CD14-positive monocyte (primary cell): Measurements from ENCODE around the gene RFLNA. TPM values are rescaled to one million over a fixed set of nuclear protein-coding genes. Genes with fewer than 3 reads are reported as not detected.

ENCODE experiments used
- DNase-seq, 3 donors: peaks; one replicate each; pipeline ENCODE4 v3.0.0-alpha.2; 2011 to 2022
- H2AFZ ChIP-seq: 2 replicates; pipeline ENCODE4 v1.6.0; 2012; ENCODE audit warnings: mild to moderate bottlenecking, low read depth, low read length, inconsistent platforms; ENCODE audit not compliant: insufficient read depth, poor library complexity, severe bottlenecking
- H3K27ac ChIP-seq, 2 donors: 1 replicate in 1 of 2; 2 replicates in 1 of 2; pipeline ENCODE4 v1.5.1; 2012 to 2013; ENCODE audit warnings: low read length in 2 of 2, control low read depth in 1 of 2, inconsistent platforms in 1 of 2, low read depth in 1 of 2, mild to moderate bottlenecking in 1 of 2
- H3K27me3 ChIP-seq, 2 donors: one replicate each; pipeline versions ENCODE4 v1.6.0 to v1.6.1; 2011 to 2013; ENCODE audit warnings: low read length in 2 of 2; ENCODE audit not compliant: control insufficient read depth in 2 of 2, insufficient read depth in 2 of 2
- H3K36me3 ChIP-seq, 2 donors: replicated peaks in 1 of 2; 1 replicate in 1 of 2; 2 replicates in 1 of 2; pipeline versions ENCODE4 v1.5.1 to v1.6.1; 2012 to 2013; ENCODE audit warnings: low read length in 2 of 2, control low read depth in 1 of 2, inconsistent platforms in 1 of 2, mild to moderate bottlenecking in 1 of 2; ENCODE audit not compliant: insufficient read depth in 2 of 2, control insufficient read depth in 1 of 2
- H3K4me1 ChIP-seq, 2 donors: 1 replicate in 1 of 2; 2 replicates in 1 of 2; pipeline versions ENCODE4 v1.5.1 to v1.6.1; 2012 to 2013; ENCODE audit warnings: low read length in 2 of 2, control low read depth in 1 of 2, inconsistent platforms in 1 of 2, mild to moderate bottlenecking in 1 of 2, moderate library complexity in 1 of 2; ENCODE audit not compliant: insufficient read depth in 2 of 2, control insufficient read depth in 1 of 2
- H3K4me2 ChIP-seq: replicated peaks from 2 replicates; pipeline ENCODE3; 2012; ENCODE audit warnings: low read length, moderate library complexity, mild to moderate bottlenecking; ENCODE audit not compliant: poor library complexity, severe bottlenecking; ENCODE audit errors: extremely low read depth
- H3K4me3 ChIP-seq, 3 experiments: fragments of 200-600 bp in 1 of 3; sonication (generic) in 1 of 3; replicated peaks in 1 of 3; 1 replicate in 2 of 3; 2 replicates in 1 of 3; pipeline ENCODE4 v1.5.1; 2011 to 2013; ENCODE audit warnings: low read length in 3 of 3, mild to moderate bottlenecking in 3 of 3, control low read depth in 2 of 3, low read depth in 2 of 3, inconsistent platforms in 1 of 3, moderate library complexity in 1 of 3
- H3K79me2 ChIP-seq: 2 replicates; pipeline ENCODE4 v1.6.0; 2012; ENCODE audit warnings: mild to moderate bottlenecking, control low read depth, inconsistent platforms, low read length, moderate library complexity; ENCODE audit not compliant: insufficient read depth
- H3K9ac ChIP-seq: 2 replicates; pipeline ENCODE4 v1.6.0; 2017; ENCODE audit warnings: low read length, mild to moderate bottlenecking; ENCODE audit not compliant: insufficient read depth, poor library complexity, severe bottlenecking
- H3K9me3 ChIP-seq, 2 donors: replicated peaks in 1 of 2; 1 replicate in 1 of 2; 2 replicates in 1 of 2; pipeline versions ENCODE4 v1.5.1 to v1.6.1; 2012 to 2013; ENCODE audit warnings: low read length in 2 of 2, control low read depth in 1 of 2; ENCODE audit not compliant: control insufficient read depth in 1 of 2, insufficient read depth in 1 of 2
- H4K20me1 ChIP-seq: 2 replicates; pipeline ENCODE4 v1.6.0; 2012; ENCODE audit warnings: mild to moderate bottlenecking, low read length, control low read depth, moderate library complexity; ENCODE audit not compliant: insufficient read depth
- H3K27ac Mint-ChIP-seq, 7 donors: one replicate each; pipeline ENCODE4 v1.8.0; 2020; ENCODE audit warnings: mild to moderate bottlenecking in 7 of 7, mixed read lengths in 7 of 7, moderate library complexity in 6 of 7, inconsistent platforms in 2 of 7
- H3K27me3 Mint-ChIP-seq, 3 donors: one replicate each; pipeline ENCODE4 v1.8.0; 2021 to 2022; ENCODE audit warnings: low read depth in 3 of 3, mild to moderate bottlenecking in 3 of 3, mixed read lengths in 3 of 3, moderate library complexity in 3 of 3, inconsistent platforms in 1 of 3
- H3K36me3 Mint-ChIP-seq, 2 donors: one replicate each; pipeline ENCODE4 v1.8.0; 2020; ENCODE audit warnings: mixed read lengths in 2 of 2, inconsistent platforms in 1 of 2, mild to moderate bottlenecking in 1 of 2
- H3K4me1 Mint-ChIP-seq: one replicate; pipeline ENCODE4 v1.8.0; 2020; ENCODE audit warnings: mild to moderate bottlenecking, mixed read lengths
- H3K4me3 Mint-ChIP-seq, 2 donors: one replicate each; pipeline ENCODE4 v1.8.0; 2020; ENCODE audit warnings: mild to moderate bottlenecking in 2 of 2, mixed read lengths in 2 of 2, moderate library complexity in 1 of 2
- H3K9me3 Mint-ChIP-seq, 7 donors: one replicate each; pipeline ENCODE4 v1.8.0; 2020 to 2022; ENCODE audit warnings: mixed read lengths in 7 of 7, mild to moderate bottlenecking in 6 of 7, moderate library complexity in 6 of 7, inconsistent platforms in 2 of 7
- WGBS: methylation state at CpG from one replicate; pipeline ENCODE4 v1.1.5; 2013; ENCODE audit warnings: missing lambda C conversion rate; ENCODE audit not compliant: insufficient coverage; 5-methylcytosine and 5-hydroxymethylcytosine counted together
- intact Hi-C, 2 donors: fragments of 100-400 bp; cut with micrococcal nuclease; formaldehyde crosslinking; loops; one replicate each; pipeline versions ENCODE4 v1.15.0 to v1.15.1; 2023
- polyA plus RNA-seq, 3 donors: library from polyadenylated mRNA; depleted of rRNA in 1 of 3; unstranded in 2 of 3; stranded (reverse) in 1 of 3; fragments of 300-500 nt in 2 of 3; fragments of >200 nt in 1 of 3; fragmentation: Illumina TruSeq in 2 of 3; gene quantifications; 1 replicate in 2 of 3; 2 replicates in 1 of 3; pipeline ENCODE4 v1.2.3, GENCODE V29; 2012 to 2021
- TF ChIP-seq, protein P1 (sequence below): fragments of 200-600 bp; IDR thresholded peaks from one replicate; pipeline ENCODE4 v1.8.0; 2022; ENCODE audit warnings: antibody characterized with exemption, mild to moderate bottlenecking

RFLNA gene
- polyA plus RNA-seq, 3 donors, result not detected

DNA sequence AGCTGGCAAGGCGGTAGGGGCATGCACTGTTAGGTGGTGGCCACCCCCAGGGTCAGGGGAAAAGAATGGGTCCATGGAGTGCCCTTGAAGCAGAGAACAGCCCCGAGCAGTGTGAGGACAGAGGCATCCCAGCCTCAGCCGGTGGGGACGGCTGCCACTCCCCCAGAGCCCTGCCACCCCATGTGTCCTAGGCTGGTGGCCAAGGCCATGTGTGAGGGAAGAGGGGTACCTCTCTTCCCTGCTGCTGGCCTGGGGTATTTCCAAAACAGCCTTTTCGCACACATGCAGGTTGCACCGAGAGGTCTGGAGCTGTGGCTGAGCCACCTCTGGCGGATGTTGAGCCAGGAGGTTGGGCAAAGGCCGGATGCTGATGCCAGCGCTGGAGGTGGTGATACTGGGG lies 19.9 kb downstream of the RFLNA start:
- Histone ChIP-seq H3K27me3 (no peaks in the 10 kb centered on the region), H3K27ac (no peak overlapping the region), H2AFZ (no peak overlapping the region), H3K4me1 (no peaks in the 10 kb centered on the region), H3K36me3 (no peaks in the 10 kb centered on the region), H4K20me1 (no peaks in the 10 kb centered on the region), H3K9me3 (no peaks in the 10 kb centered on the region), H3K4me2 (no peak overlapping the region), H3K9ac (no peak overlapping the region), H3K79me2 (no peaks in the 10 kb centered on the region), H3K4me3 (no peak overlapping the region)
- H3K27me3 Mint-ChIP-seq, result peaks cover 4 to 12% (median 5%) of the 10 kb centered on the region in 3 donors
- WGBS, result 81% methylated on average over 6 of the region's 9 CpGs
- H3K36me3 Mint-ChIP-seq, result no peaks in the 10 kb centered on the region
- no peak overlapping the region for H3K4me3 Mint-ChIP-seq
- H3K27ac Mint-ChIP-seq, result no peak overlapping the region
- TF ChIP-seq, protein P1, sequence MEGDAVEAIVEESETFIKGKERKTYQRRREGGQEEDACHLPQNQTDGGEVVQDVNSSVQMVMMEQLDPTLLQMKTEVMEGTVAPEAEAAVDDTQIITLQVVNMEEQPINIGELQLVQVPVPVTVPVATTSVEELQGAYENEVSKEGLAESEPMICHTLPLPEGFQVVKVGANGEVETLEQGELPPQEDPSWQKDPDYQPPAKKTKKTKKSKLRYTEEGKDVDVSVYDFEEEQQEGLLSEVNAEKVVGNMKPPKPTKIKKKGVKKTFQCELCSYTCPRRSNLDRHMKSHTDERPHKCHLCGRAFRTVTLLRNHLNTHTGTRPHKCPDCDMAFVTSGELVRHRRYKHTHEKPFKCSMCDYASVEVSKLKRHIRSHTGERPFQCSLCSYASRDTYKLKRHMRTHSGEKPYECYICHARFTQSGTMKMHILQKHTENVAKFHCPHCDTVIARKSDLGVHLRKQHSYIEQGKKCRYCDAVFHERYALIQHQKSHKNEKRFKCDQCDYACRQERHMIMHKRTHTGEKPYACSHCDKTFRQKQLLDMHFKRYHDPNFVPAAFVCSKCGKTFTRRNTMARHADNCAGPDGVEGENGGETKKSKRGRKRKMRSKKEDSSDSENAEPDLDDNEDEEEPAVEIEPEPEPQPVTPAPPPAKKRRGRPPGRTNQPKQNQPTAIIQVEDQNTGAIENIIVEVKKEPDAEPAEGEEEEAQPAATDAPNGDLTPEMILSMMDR, result no peak
- no peak for DNase-seq
- H3K9me3 Mint-ChIP-seq, result peaks cover 0 to 4% (median 0%) of the 10 kb centered on the region in 7 donors
- intact Hi-C loops, result no loop called here
- H3K4me1 Mint-ChIP-seq, result peaks cover 2% of the 10 kb centered on the region

DNA sequence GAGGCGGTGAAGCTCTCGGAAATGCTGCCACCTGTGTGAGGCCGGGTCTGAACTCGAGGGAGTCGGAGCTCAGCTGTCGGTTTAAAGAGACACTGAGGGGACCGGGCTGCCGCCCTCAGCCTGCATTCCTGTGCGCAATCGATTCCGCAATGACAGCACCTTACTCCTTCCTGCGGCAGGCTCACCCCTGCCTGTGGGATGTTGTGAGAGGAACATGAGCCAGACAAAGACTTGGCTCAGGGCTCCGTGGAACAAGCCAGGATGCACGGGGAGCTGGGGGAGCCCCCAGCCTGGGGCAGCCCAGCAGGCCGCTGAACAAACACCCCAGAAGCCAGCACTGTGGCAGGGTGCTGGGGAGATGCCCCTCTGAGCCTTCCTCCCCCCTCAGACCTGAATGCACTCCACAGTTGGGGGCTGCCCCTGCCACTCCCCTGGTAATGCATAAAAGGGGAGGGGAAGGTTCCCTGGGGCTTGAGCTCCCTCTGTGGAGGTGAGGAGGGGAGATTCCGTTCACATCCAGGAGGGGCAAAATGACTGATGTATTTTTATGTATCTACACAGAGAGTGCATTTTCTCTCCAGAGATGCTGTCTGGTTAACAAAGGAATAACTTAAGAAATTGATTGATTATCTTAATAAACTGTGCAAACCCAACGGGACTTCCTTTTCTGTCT lies 20.6 kb downstream of the RFLNA start:
- H3K27me3 Mint-ChIP-seq, result peaks cover 4 to 11% (median 5%) of the 10 kb centered on the region in 3 donors
- Histone ChIP-seq H3K27ac (no peak overlapping the region), H3K79me2 (no peaks in the 10 kb centered on the region), H3K4me2 (no peak overlapping the region), H3K9ac (no peak overlapping the region), H3K4me3 (no peak overlapping the region), H2AFZ (no peak overlapping the region), H3K4me1 (no peaks in the 10 kb centered on the region), H3K36me3 (no peaks in the 10 kb centered on the region), H4K20me1 (no peaks in the 10 kb centered on the region), H3K9me3 (no peaks in the 10 kb centered on the region), H3K27me3 (no peaks in the 10 kb centered on the region)
- no peak overlapping the region for H3K27ac Mint-ChIP-seq
- TF ChIP-seq, protein P1, result no peak
- peaks cover 0 to 4% (median 0%) of the 10 kb centered on the region in 7 donors for H3K9me3 Mint-ChIP-seq
- no peaks in the 10 kb centered on the region for H3K36me3 Mint-ChIP-seq
- H3K4me3 Mint-ChIP-seq, result no peak overlapping the region
- peaks cover 2% of the 10 kb centered on the region for H3K4me1 Mint-ChIP-seq
- DNase-seq, result no peak
- 94% methylated on average over 12 of the region's 17 CpGs for WGBS
- intact Hi-C loops, result no loop called here
